ENCODE results near the gene POU2F1. TPM values are rescaled to one million over a fixed set of nuclear protein-coding genes. Genes with fewer than 3 reads are reported as not detected.

The POU2F1 gene
- total and polyA plus RNA-seq, 8 donors = 1.4 to 7.3 (median 5.8) TPM

DNA sequence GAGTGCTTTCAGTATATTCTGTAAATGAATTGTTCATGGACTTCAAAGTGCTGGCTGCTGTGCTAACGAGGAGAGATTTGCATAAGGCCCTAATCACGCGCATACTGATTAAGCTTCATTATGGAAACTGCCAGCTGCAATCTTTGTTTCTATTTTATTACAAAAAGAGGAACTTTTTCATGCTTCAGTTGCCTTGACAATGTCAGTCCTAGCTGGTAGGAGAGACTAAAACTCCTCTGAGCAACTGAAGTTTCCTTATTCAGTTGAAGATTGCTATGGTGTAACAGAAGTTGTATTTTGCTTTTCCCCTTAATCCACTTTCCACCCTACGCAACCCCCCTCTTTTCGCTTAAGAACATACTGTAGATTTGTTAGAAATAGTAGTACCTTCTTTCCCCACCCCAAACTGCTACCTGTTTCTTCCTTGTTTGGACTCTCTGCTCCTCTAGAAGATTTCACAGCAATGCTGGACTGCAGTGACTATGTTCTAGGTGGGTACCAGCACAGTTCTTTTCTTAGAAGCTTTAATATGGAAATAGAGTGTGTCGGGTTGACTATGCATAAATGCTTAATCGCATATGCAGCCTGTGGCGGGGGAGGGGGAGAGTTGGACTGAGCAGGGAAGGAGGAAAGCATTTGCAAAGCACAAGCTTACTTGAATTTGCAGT lies 108.3 kb downstream of the POU2F1 start:
- Histone ChIP-seq H3K27ac (no peak overlapping the region), H3K4me3 (no peak overlapping the region), H3K9me3 (no peaks in the 10 kb centered on the region), H3K4me1 (no peaks in the 10 kb centered on the region), H3K27me3 (no peaks in the 10 kb centered on the region), H3K36me3 (no peaks in the 10 kb centered on the region)
- TF ChIP-seq, protein P1, sequence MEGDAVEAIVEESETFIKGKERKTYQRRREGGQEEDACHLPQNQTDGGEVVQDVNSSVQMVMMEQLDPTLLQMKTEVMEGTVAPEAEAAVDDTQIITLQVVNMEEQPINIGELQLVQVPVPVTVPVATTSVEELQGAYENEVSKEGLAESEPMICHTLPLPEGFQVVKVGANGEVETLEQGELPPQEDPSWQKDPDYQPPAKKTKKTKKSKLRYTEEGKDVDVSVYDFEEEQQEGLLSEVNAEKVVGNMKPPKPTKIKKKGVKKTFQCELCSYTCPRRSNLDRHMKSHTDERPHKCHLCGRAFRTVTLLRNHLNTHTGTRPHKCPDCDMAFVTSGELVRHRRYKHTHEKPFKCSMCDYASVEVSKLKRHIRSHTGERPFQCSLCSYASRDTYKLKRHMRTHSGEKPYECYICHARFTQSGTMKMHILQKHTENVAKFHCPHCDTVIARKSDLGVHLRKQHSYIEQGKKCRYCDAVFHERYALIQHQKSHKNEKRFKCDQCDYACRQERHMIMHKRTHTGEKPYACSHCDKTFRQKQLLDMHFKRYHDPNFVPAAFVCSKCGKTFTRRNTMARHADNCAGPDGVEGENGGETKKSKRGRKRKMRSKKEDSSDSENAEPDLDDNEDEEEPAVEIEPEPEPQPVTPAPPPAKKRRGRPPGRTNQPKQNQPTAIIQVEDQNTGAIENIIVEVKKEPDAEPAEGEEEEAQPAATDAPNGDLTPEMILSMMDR (IDR thresholded peaks at IDR 0.05) = no peak
- FAIRE-seq (no peak), DNase-seq (no peak), ATAC-seq (no peak)
- intact Hi-C loops (cut with DNase I) = no loop called here
- WGBS, 2 donors = 86 to 94% methylated on average over 8 of the region's 8 CpGs

DNA sequence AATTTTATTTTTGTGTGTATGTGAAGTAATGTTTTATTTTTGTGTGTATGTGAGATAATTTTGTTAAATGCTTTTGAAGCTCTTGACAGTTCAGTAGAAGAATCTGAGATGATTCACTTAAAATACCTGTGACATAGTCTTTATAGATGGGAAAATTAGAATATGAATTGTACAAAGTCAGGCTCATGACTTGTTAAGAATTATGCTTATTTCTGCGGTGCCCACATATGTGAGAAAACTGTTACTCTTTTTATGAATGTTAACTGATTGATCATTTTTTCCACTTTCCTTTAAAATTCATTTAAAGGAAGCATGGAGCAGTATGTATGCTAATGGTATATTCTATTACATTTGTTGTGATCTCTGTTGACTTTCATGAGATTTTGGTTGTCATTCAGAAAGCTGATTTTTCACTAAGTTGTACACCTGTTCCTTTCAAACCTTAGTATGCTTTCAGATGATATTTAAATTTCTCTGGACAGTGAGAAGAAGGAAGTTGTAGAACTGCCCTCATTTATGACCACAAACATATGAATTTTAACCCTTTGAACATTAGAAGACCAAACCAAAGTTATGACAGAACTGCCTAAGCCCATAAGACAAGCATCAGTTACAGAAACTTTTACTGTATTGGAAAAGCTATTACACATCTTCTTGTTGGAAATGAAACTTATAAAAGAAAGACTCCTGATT lies 110.1 kb downstream of the POU2F1 start:
- WGBS, 2 donors = 92 to 97% methylated on average over 1 of the region's 1 CpG
- Histone ChIP-seq H3K9me3 (no peaks in the 10 kb centered on the region), H3K36me3 (no peaks in the 10 kb centered on the region), H3K4me1 (no peaks in the 10 kb centered on the region), H3K4me3 (no peak overlapping the region), H3K27ac (no peak overlapping the region), H3K27me3 (no peaks in the 10 kb centered on the region)
- intact Hi-C loops (cut with DNase I) = no loop called here
- ATAC-seq = no peak
- no peak for FAIRE-seq
- DNase-seq = no peak
- TF ChIP-seq, protein P1 (IDR thresholded peaks at IDR 0.05) = no peak

DNA sequence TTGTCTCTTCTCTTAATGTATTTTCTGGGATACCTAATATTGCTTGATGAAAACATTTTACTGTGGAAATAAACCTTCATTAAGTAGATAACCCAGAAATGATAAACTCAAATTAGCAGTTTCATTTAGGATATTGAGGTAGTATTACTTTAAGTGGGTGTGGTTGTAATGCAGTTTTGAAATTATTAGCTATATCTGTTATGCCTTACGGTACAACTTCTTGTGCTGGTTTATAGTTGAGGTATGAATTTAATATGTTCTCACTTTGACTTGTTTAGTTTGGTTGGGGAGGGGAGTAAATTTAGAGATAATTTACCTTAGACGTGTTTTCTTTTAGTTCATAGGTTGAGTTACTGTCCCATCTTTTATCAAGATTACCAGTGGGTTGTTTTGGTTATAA lies 111.0 kb downstream of the POU2F1 start:
- Histone ChIP-seq H3K9me3 (no peaks in the 10 kb centered on the region), H3K27ac (no peak overlapping the region), H3K4me1 (no peaks in the 10 kb centered on the region), H3K36me3 (no peaks in the 10 kb centered on the region), H3K4me3 (no peak overlapping the region), H3K27me3 (no peaks in the 10 kb centered on the region)
- FAIRE-seq (no peak), ATAC-seq (no peak), DNase-seq (no peak)
- TF ChIP-seq, protein P1 (IDR thresholded peaks at IDR 0.05) = no peak
- WGBS, 2 donors = 72 to 80% methylated on average over 2 of the region's 2 CpGs
- intact Hi-C loops (cut with DNase I) = no loop called here

DNA sequence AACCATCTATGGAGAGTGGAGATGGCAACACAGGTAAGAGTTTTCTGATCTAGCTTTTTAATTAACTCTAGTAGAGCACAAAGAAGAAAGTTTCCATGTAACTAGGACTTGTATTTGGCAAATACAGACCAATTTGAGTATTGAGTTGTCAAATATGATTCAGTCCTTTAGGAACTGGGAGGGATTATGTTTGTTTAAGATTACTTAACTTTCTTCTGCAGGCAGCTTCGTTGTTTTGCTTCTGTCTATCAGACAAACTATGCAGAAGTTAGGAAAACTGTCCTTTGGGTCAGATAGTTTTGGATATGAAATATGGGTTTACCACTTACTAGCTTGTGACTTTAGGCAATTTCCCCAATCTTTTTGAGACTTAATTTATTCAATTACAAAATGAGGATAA lies 111.8 kb downstream of the POU2F1 start:
- Histone ChIP-seq H3K27ac (no peak overlapping the region), H3K27me3 (no peaks in the 10 kb centered on the region), H3K9me3 (no peaks in the 10 kb centered on the region), H3K36me3 (no peaks in the 10 kb centered on the region), H3K4me1 (no peaks in the 10 kb centered on the region), H3K4me3 (no peak overlapping the region)
- WGBS, 2 donors = 5 to 10% methylated on average over 1 of the region's 1 CpG
- no peak for ATAC-seq
- FAIRE-seq = peak; percentile 13
- no peak for DNase-seq
- TF ChIP-seq, protein P1 (IDR thresholded peaks at IDR 0.05) = no peak
- intact Hi-C loops (cut with DNase I) = no loop called here

DNA sequence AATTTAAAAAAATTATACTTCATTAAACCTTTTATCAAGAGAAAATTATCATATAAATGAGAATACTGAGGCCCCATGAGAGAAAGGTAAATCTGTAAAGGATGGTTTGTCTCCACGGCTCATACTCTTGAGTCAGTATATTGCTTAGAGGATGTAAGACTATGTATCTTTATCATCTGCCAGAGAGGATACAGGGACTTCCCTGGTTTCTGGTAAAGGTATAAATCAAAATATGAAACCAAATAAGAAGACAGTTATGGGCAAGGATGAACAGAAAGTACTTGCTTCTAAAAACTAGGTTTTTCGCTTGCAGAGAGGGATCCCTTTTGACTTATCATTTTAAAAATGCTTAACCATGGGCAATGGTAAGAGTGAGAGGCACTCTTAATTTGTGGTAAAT lies 112.4 kb downstream of the POU2F1 start:
- DNase-seq = no peak
- intact Hi-C loops (cut with DNase I) = no loop called here
- TF ChIP-seq, protein P1 (IDR thresholded peaks at IDR 0.05) = no peak
- no peak for FAIRE-seq
- Histone ChIP-seq H3K4me3 (no peak overlapping the region), H3K4me1 (no peaks in the 10 kb centered on the region), H3K27me3 (no peaks in the 10 kb centered on the region), H3K27ac (no peak overlapping the region), H3K9me3 (no peaks in the 10 kb centered on the region), H3K36me3 (no peaks in the 10 kb centered on the region)
- 97 to 100% methylated on average over 2 of the region's 2 CpGs for WGBS, 2 donors
- ATAC-seq = no peak

Data from pancreas (tissue), 10 donors.